ENCODE data around the gene GRK5.

Gene GRK5

GRCh38 chr10:119496273-119496672 is 288.9 kb downstream of the GRK5 start:
- DNase-seq = no peak

GRCh38 chr10:119497243-119497642 is 289.9 kb downstream of the GRK5 start:
- DNase-seq = no peak

GRCh38 chr10:119498889-119499676 is 291.7 kb downstream of the GRK5 start:
- DNase-seq = no peak

GRCh38 chr10:119499677-119500002 is 292.3 kb downstream of the GRK5 start:
- DNase-seq = no peak

- no peak for DNase-seq
Observed at GRCh38 chr10:119500123-119500795, 292.9 kb downstream of the GRK5 start.

GRCh38 chr10:119500821-119501220 is 293.4 kb downstream of the GRK5 start:
- DNase-seq = no peak

- DNase-seq = no peak
Observed at GRCh38 chr10:119501690-119502089, 294.3 kb downstream of the GRK5 start.

GRCh38 chr10:119502209-119502608 is 294.8 kb downstream of the GRK5 start:
- DNase-seq = peak; percentile 60

GRCh38 chr10:119502618-119503155 is 295.3 kb downstream of the GRK5 start:
- DNase-seq = no peak

- no peak for DNase-seq
Observed at GRCh38 chr10:119503821-119504220, 296.4 kb downstream of the GRK5 start.

GRCh38 chr10:119504651-119505050 is 297.3 kb downstream of the GRK5 start:
- no peak for DNase-seq

GRCh38 chr10:119505131-119505551 is 297.8 kb downstream of the GRK5 start:
- DNase-seq = no peak
